ENCODE measurements around the gene DLD. TPM values are rescaled to one million over a fixed set of nuclear protein-coding genes. Genes with fewer than 3 reads are reported as not detected.

Gene DLD
- total and polyA plus RNA-seq, 2 experiments from 2014 or later: 38.1 to 76.2 TPM

GRCh38 chr7:107946881-107947280 is 55.9 kb downstream of the DLD start:
- Histone ChIP-seq H3K79me2 (replicated peaks; ENCODE audit: insufficient read depth) (no peaks in the 10 kb centered on the region), H3K36me3 (ENCODE audit: insufficient read depth) (peaks cover 10% of the 10 kb centered on the region), H3K4me2 (no peak overlapping the region), H4K20me1 (replicated peaks; ENCODE audit: insufficient read depth) (no peaks in the 10 kb centered on the region), H3K4me1 (ENCODE audit: insufficient read depth) (peaks cover 8% of the 10 kb centered on the region), H3K27me3 (ENCODE audit: insufficient read depth) (no peaks in the 10 kb centered on the region), H3K4me3 (no peak overlapping the region), H3K27ac (ENCODE audit: low read depth) (no peak overlapping the region), H3K9me2 (ENCODE audit: insufficient read depth) (no peaks in the 10 kb centered on the region), H2AFZ (no peak overlapping the region), H3F3A (replicated peaks; ENCODE audit: low read depth) (no peaks in the 10 kb centered on the region)
- ATAC-seq (no peak), DNase-seq (ENCODE audit: low spot score) (no peak)
- peaks cover 15% of the 10 kb centered on the region for H3K36me3 Mint-ChIP-seq (ENCODE audit: low read depth)
- no peak for TF ChIP-seq JUNB (IDR thresholded peaks at IDR 0.05; ENCODE audit: unreplicated experiment)
- no peaks in the 10 kb centered on the region for H3K9me3 Mint-ChIP-seq
- peaks cover 12% of the 10 kb centered on the region for H3K4me1 Mint-ChIP-seq
- no peak overlapping the region for H3K27ac Mint-ChIP-seq
- H3K27me3 Mint-ChIP-seq (ENCODE audit: insufficient read depth, low read depth, poor library complexity): peaks cover 12% of the 10 kb centered on the region
- H3K4me3 Mint-ChIP-seq: no peak overlapping the region

DNA sequence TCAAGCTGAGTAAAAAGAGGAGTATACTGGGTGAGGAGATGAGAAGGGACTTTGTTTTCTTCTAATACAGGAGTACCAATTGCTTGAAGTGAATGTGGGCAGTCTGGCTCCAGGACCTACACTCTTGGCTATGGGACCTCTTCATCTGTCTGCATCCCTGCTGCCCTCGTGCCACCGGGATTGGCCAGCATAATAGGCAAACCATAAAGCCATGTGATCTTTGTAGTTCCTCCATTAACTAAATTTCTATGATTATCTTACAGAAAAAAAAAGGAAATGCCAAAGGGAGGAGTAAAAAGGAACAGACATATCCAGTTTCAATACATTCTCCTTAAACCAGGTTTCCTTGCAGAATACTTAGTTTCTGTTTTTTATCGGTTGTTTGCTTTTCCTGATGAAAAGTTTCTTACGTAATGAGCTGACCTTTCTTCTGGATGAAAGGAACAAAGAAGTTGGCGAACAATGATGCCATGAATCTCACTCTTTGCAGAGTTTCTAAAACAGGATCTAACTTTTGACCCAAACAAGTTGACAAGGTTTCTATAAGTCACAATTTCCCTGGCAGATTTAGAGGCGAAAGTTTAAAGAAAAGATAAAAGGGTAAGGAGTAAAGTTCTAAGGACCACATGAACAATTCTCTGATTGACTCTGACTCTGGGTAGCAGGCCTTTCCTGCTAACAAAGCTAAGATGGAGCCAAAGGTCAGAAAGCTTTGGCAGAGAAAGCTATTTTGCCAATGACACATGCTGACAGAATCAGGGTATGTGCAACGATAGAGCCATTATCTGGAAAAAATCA is 57.9 kb downstream of the DLD start:
- Histone ChIP-seq H3K79me2 (replicated peaks; ENCODE audit: insufficient read depth) (no peaks in the 10 kb centered on the region), H3K4me2 (no peak overlapping the region), H3F3A (replicated peaks; ENCODE audit: low read depth) (no peaks in the 10 kb centered on the region), H3K36me3 (ENCODE audit: insufficient read depth) (0 out of 2 replicates have a peak, but pooled peaks cover 5% of the 10 kb centered on the region), H2AFZ (no peak overlapping the region), H3K4me1 (ENCODE audit: insufficient read depth) (peaks cover 24% of the 10 kb centered on the region), H3K27ac (ENCODE audit: low read depth) (no peak overlapping the region), H3K4me3 (no peak overlapping the region), H3K27me3 (ENCODE audit: insufficient read depth) (no peaks in the 10 kb centered on the region), H3K9me2 (ENCODE audit: insufficient read depth) (no peaks in the 10 kb centered on the region), H4K20me1 (replicated peaks; ENCODE audit: insufficient read depth) (no peaks in the 10 kb centered on the region)
- H3K4me1 Mint-ChIP-seq: peaks cover 31% of the 10 kb centered on the region
- no peak for DNase-seq (ENCODE audit: low spot score)
- ATAC-seq: no peak
- H3K27ac Mint-ChIP-seq: no peak overlapping the region
- no peak for TF ChIP-seq JUNB (IDR thresholded peaks at IDR 0.05; ENCODE audit: unreplicated experiment)
- no peak for TF ChIP-seq EZH2phosphoT487 (IDR thresholded peaks at IDR 0.05; ENCODE audit: unreplicated experiment)
- TF ChIP-seq CREB1 (CRISPR knock-in tag; IDR thresholded peaks at IDR 0.05; ENCODE audit: low read depth): no peak
- TF ChIP-seq, protein P1, sequence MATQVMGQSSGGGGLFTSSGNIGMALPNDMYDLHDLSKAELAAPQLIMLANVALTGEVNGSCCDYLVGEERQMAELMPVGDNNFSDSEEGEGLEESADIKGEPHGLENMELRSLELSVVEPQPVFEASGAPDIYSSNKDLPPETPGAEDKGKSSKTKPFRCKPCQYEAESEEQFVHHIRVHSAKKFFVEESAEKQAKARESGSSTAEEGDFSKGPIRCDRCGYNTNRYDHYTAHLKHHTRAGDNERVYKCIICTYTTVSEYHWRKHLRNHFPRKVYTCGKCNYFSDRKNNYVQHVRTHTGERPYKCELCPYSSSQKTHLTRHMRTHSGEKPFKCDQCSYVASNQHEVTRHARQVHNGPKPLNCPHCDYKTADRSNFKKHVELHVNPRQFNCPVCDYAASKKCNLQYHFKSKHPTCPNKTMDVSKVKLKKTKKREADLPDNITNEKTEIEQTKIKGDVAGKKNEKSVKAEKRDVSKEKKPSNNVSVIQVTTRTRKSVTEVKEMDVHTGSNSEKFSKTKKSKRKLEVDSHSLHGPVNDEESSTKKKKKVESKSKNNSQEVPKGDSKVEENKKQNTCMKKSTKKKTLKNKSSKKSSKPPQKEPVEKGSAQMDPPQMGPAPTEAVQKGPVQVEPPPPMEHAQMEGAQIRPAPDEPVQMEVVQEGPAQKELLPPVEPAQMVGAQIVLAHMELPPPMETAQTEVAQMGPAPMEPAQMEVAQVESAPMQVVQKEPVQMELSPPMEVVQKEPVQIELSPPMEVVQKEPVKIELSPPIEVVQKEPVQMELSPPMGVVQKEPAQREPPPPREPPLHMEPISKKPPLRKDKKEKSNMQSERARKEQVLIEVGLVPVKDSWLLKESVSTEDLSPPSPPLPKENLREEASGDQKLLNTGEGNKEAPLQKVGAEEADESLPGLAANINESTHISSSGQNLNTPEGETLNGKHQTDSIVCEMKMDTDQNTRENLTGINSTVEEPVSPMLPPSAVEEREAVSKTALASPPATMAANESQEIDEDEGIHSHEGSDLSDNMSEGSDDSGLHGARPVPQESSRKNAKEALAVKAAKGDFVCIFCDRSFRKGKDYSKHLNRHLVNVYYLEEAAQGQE (IDR thresholded peaks at IDR 0.05; ENCODE audit: unreplicated experiment): no peak
- no peak for TF ChIP-seq ZNF331 (CRISPR knock-in tag; IDR thresholded peaks at IDR 0.05; ENCODE audit: low read depth)
- TF ChIP-seq, protein P2, sequence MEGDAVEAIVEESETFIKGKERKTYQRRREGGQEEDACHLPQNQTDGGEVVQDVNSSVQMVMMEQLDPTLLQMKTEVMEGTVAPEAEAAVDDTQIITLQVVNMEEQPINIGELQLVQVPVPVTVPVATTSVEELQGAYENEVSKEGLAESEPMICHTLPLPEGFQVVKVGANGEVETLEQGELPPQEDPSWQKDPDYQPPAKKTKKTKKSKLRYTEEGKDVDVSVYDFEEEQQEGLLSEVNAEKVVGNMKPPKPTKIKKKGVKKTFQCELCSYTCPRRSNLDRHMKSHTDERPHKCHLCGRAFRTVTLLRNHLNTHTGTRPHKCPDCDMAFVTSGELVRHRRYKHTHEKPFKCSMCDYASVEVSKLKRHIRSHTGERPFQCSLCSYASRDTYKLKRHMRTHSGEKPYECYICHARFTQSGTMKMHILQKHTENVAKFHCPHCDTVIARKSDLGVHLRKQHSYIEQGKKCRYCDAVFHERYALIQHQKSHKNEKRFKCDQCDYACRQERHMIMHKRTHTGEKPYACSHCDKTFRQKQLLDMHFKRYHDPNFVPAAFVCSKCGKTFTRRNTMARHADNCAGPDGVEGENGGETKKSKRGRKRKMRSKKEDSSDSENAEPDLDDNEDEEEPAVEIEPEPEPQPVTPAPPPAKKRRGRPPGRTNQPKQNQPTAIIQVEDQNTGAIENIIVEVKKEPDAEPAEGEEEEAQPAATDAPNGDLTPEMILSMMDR (conservative IDR thresholded peaks at IDR 0.05; ENCODE audit: low read depth in 2 of 2): no peak
- TF ChIP-seq STAT1 (IDR thresholded peaks at IDR 0.05; ENCODE audit: unreplicated experiment): no peak
- TF ChIP-seq POLR2AphosphoS5 (IDR thresholded peaks at IDR 0.05; ENCODE audit: low read depth): no peak
- no peak for TF ChIP-seq EZH2 (IDR thresholded peaks at IDR 0.05; ENCODE audit: low read depth, unreplicated experiment)
- TF ChIP-seq ETS1 (IDR thresholded peaks at IDR 0.05): no peak
- TF ChIP-seq ZNF114 (CRISPR knock-in tag; IDR thresholded peaks at IDR 0.05): no peak
- no peak for TF ChIP-seq NANOG (IDR thresholded peaks at IDR 0.05; ENCODE audit: borderline replicate concordance)
- H3K9me3 Mint-ChIP-seq: no peaks in the 10 kb centered on the region
- H3K36me3 Mint-ChIP-seq (ENCODE audit: low read depth): peaks cover 22% of the 10 kb centered on the region
- peaks cover 14% of the 10 kb centered on the region for H3K27me3 Mint-ChIP-seq (ENCODE audit: insufficient read depth, low read depth, poor library complexity)
- no peak overlapping the region for H3K4me3 Mint-ChIP-seq

Measured in GM23338 (cell line).